ENCODE data around the gene ZNF84. TPM values are rescaled to one million over a fixed set of nuclear protein-coding genes. Genes with fewer than 3 reads are reported as not detected.

Gene ZNF84
- total RNA-seq, 1 experiment from 2014 or later: 36.8 TPM

DNA sequence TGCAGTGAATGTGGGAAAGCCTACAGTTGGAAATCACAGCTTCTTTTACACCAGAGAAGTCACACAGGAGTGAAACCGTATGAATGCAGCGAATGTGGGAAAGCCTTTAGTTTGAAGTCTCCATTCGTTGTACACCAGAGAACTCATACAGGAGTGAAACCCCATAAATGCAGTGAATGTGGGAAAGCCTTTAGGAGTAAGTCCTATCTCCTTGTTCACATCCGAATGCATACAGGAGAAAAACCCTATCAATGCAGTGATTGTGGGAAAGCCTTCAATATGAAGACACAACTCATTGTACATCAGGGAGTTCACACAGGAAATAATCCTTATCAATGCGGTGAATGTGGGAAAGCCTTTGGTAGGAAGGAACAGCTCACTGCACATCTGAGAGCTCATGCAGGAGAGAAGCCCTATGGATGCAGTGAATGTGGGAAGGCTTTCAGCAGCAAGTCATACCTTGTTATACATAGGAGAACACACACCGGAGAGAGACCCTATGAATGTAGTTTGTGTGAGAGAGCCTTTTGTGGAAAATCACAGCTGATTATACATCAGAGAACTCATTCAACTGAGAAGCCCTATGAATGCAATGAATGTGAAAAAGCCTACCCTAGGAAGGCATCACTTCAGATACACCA is 26.5 kb upstream of the ZNF84 start:
- no peak for TF ChIP-seq SIN3A (IDR thresholded peaks at IDR 0.05; ENCODE audit: borderline replicate concordance, insufficient read depth, low read depth, low read length)
- TF ChIP-seq, protein P1, sequence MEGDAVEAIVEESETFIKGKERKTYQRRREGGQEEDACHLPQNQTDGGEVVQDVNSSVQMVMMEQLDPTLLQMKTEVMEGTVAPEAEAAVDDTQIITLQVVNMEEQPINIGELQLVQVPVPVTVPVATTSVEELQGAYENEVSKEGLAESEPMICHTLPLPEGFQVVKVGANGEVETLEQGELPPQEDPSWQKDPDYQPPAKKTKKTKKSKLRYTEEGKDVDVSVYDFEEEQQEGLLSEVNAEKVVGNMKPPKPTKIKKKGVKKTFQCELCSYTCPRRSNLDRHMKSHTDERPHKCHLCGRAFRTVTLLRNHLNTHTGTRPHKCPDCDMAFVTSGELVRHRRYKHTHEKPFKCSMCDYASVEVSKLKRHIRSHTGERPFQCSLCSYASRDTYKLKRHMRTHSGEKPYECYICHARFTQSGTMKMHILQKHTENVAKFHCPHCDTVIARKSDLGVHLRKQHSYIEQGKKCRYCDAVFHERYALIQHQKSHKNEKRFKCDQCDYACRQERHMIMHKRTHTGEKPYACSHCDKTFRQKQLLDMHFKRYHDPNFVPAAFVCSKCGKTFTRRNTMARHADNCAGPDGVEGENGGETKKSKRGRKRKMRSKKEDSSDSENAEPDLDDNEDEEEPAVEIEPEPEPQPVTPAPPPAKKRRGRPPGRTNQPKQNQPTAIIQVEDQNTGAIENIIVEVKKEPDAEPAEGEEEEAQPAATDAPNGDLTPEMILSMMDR (IDR thresholded peaks at IDR 0.05): no peak
- TF ChIP-seq POLR2AphosphoS5 (IDR thresholded peaks at IDR 0.05; ENCODE audit: low read depth, low read length): no peak
- TF ChIP-seq TCF7L2 (IDR thresholded peaks at IDR 0.05; ENCODE audit: low read depth, low read length): no peak
- no peak for TF ChIP-seq REST (IDR thresholded peaks at IDR 0.05; ENCODE audit: insufficient read depth in 1 of 2, low read depth in 2 of 2, low read length in 1 of 2)
- ChIA-PET POLR2A (no interaction called here), CTCF (no interaction called here)
- Histone ChIP-seq H3K4me1 (ENCODE audit: control insufficient read depth, insufficient read depth, low read length) (no peaks in the 10 kb centered on the region), H3K27me3 (ENCODE audit: control insufficient read depth, insufficient read depth, low read length) (no peaks in the 10 kb centered on the region), H3K36me3 (ENCODE audit: control insufficient read depth, insufficient read depth, low read length) (peaks cover 9% of the 10 kb centered on the region), H3K9me3 (ENCODE audit: control insufficient read depth, insufficient read depth, low read depth, low read length) (peaks cover 81% of the 10 kb centered on the region), H3K27ac (ENCODE audit: low read length) (no peak overlapping the region), H3K4me3 (ENCODE audit: low read depth in 2 of 2, low read length in 2 of 2) (no peak overlapping the region)
- intact Hi-C loops (cut with micrococcal nuclease; ENCODE audit: unreplicated experiment) (no loop called here), in situ Hi-C loops (cut with HindIII; ENCODE audit: low pct_unique_long_range_greater_than_20kb, low sequenced_read_pairs) (no loop called here)
- DNase-seq (ENCODE audit: low read depth, low spot score) (no peak), ATAC-seq (no peak)
- TSS peak; percentile 48 for BruUV-seq (replicated peaks)

DNA sequence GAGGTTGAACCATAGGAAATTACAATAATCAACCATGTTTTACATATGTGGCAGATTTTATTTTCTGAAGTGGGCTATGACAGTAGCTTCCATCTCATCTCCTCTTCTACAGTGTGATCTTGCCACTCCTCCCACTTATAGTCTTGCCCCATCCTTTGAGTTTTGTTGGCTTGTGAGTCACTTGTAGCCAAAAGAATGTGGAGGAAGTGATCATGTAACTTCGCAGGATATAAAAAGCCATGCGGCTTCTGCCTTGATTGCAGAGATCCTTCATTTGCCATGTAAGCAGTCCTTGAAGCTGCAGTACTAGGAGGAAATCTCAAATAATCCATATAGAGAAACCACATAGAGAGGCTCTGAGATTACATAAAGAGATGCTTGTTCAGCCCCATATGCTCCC is 13.7 kb upstream of the ZNF84 start:
- Histone ChIP-seq H3K4me3 (ENCODE audit: low read depth in 2 of 2, low read length in 2 of 2) (no peak overlapping the region), H3K4me1 (ENCODE audit: control insufficient read depth, insufficient read depth, low read length) (no peaks in the 10 kb centered on the region), H3K27ac (ENCODE audit: low read length) (no peak overlapping the region), H3K36me3 (ENCODE audit: control insufficient read depth, insufficient read depth, low read length) (no peaks in the 10 kb centered on the region; the same call in 1 of the 2 replicates), H3K27me3 (ENCODE audit: control insufficient read depth, insufficient read depth, low read length) (no peaks in the 10 kb centered on the region), H3K9me3 (ENCODE audit: control insufficient read depth, insufficient read depth, low read depth, low read length) (peaks cover 3% of the 10 kb centered on the region; the same call in 1 of the 2 replicates)
- no TSS peak for BruUV-seq (replicated peaks)
- POLR2A ChIA-PET: no interaction called here
- no peak for TF ChIP-seq TCF7L2 (IDR thresholded peaks at IDR 0.05; ENCODE audit: low read depth, low read length)
- no peak for TF ChIP-seq REST (IDR thresholded peaks at IDR 0.05; ENCODE audit: insufficient read depth in 1 of 2, low read depth in 2 of 2, low read length in 1 of 2)
- TF ChIP-seq, protein P1 (IDR thresholded peaks at IDR 0.05): no peak
- TF ChIP-seq SIN3A (IDR thresholded peaks at IDR 0.05; ENCODE audit: borderline replicate concordance, insufficient read depth, low read depth, low read length): no peak
- no peak for TF ChIP-seq POLR2AphosphoS5 (IDR thresholded peaks at IDR 0.05; ENCODE audit: low read depth, low read length)
- in situ Hi-C loops (cut with HindIII; ENCODE audit: low pct_unique_long_range_greater_than_20kb, low sequenced_read_pairs): no loop called here
- DNase-seq (ENCODE audit: low read depth, low spot score) (no peak), ATAC-seq (no peak)
- intact Hi-C loops (cut with micrococcal nuclease; ENCODE audit: unreplicated experiment): no loop called here
- CTCF ChIA-PET: no interaction called here
